K562 (cell line): ENCODE measurements around the gene RAI14. TPM values are rescaled to one million over a fixed set of nuclear protein-coding genes. Genes with fewer than 3 reads are reported as not detected.

Experiments used
- ATAC-seq: fragments of 200-7000 bp; cut with Tn5 transposase; 3 replicates; pipeline ENCODE4 v1.9.1; 2020; ENCODE audit warnings: moderate library complexity
- BruUV-seq: library from RNA; stranded (reverse); fragments of 400-500 nt; replicated peaks from 2 replicates; lab custom pipeline; 2021; lab: Mats Ljungman, UMichigan
- CTCF ChIA-PET: fragments of 300-600 bp; formaldehyde crosslinking; extraction: SDS; loops from one replicate; lab custom pipeline; 2021; ENCODE audit warnings: low intra/inter-chr PET ratio; lab: Yijun Ruan, JAX
- POLR2A ChIA-PET: fragments of 300-600, 350-650 bp; sonication (Branson Sonifier 250); formaldehyde crosslinking; extraction: SDS; loops from one replicate; lab custom pipeline; 2021; ENCODE audit warnings: antibody characterized with exemption, inconsistent platforms; lab: Yijun Ruan, JAX
- DNase-seq, 4 experiments: peaks; one replicate each; pipeline versions ENCODE4 v3.0.0 to v3.0.0-alpha.2; 2011 to 2018; ENCODE audit warnings: low spot score in 3 of 4, mixed read lengths in 3 of 4; ENCODE audit errors: extremely low read depth in 1 of 4
- FAIRE-seq: peaks from 2 replicates; lab custom pipeline; 2011; peaks lifted over from hg19 to GRCh38; lab: Jason Lieb, UNC
- H2AFZ ChIP-seq: 2 replicates; pipeline ENCODE4 v1.6.0; 2011; ENCODE audit warnings: low read depth, low read length, control low read depth, inconsistent platforms
- H3K27ac ChIP-seq: fragments of 200-600 bp; 3 replicates; pipeline ENCODE4 v1.8.0; 2011; ENCODE audit warnings: low read depth, mild to moderate bottlenecking, control low read depth, inconsistent platforms, low read length, moderate library complexity, mixed read lengths; ENCODE audit errors: extremely low read depth
- H3K27me3 ChIP-seq, 2 experiments: fragments of 300-600 bp in 1 of 2; 2 replicates in 1 of 2; 3 replicates in 1 of 2; pipeline versions ENCODE4 v1.6.0 to v1.8.0; 2011; ENCODE audit warnings: inconsistent platforms in 2 of 2, low read length in 2 of 2, mild to moderate bottlenecking in 1 of 2, mixed read lengths in 1 of 2, moderate library complexity in 1 of 2; ENCODE audit not compliant: control insufficient read depth in 2 of 2, insufficient read depth in 2 of 2
- H3K36me3 ChIP-seq: fragments of 300-600 bp; 3 replicates; pipeline ENCODE4 v1.8.0; 2011; ENCODE audit warnings: mild to moderate bottlenecking, low read length, inconsistent platforms; ENCODE audit not compliant: control insufficient read depth, insufficient read depth
- H3K4me1 ChIP-seq, 2 experiments: fragments of 200-600 bp in 1 of 2; replicated peaks in 1 of 2; 2 replicates in 1 of 2; 3 replicates in 1 of 2; pipeline versions ENCODE4 v1.5.1 to v1.8.0; 2011; ENCODE audit warnings: inconsistent platforms in 2 of 2, low read length in 2 of 2, mild to moderate bottlenecking in 1 of 2, mixed read lengths in 1 of 2, moderate library complexity in 1 of 2; ENCODE audit not compliant: control insufficient read depth in 2 of 2, insufficient read depth in 2 of 2
- H3K4me2 ChIP-seq: 2 replicates; pipeline ENCODE4 v1.6.1; 2011; ENCODE audit warnings: low read length, control low read depth, inconsistent platforms, mixed read lengths; ENCODE audit not compliant: insufficient read depth
- H3K4me3 ChIP-seq: fragments of 200-600 bp; sonication (generic), shearing (Covaris generic); 2 replicates; pipeline ENCODE4 v1.5.1; 2016; ENCODE audit warnings: control low read depth, inconsistent platforms
- H3K79me2 ChIP-seq: fragments of 200-600 bp; 3 replicates; pipeline ENCODE4 v1.8.0; 2011; ENCODE audit warnings: low read length, inconsistent platforms; ENCODE audit not compliant: control insufficient read depth, insufficient read depth
- H3K9ac ChIP-seq, 2 experiments: 2 replicates each; pipeline versions ENCODE4 v1.6.0 to v1.6.1; 2011; ENCODE audit warnings: low read depth in 2 of 2, low read length in 2 of 2, control low read depth in 1 of 2, inconsistent platforms in 1 of 2, mild to moderate bottlenecking in 1 of 2, mixed read lengths in 1 of 2; ENCODE audit not compliant: insufficient read depth in 1 of 2
- H3K9me1 ChIP-seq: one replicate; pipeline ENCODE4 v1.6.0; 2011; ENCODE audit warnings: inconsistent platforms, mild to moderate bottlenecking, low read length, moderate library complexity; ENCODE audit not compliant: control insufficient read depth, insufficient read depth
- H3K9me3 ChIP-seq: replicated peaks from 2 replicates; pipeline ENCODE4 v1.5.1; 2011; ENCODE audit warnings: low read depth, low read length, inconsistent platforms; ENCODE audit not compliant: control insufficient read depth, insufficient read depth
- H4K20me1 ChIP-seq: replicated peaks from 2 replicates; pipeline ENCODE4 v1.6.1; 2011; ENCODE audit warnings: low read length, inconsistent platforms, mixed read lengths; ENCODE audit not compliant: control insufficient read depth, insufficient read depth
- CBX2 ChIP-seq: fragments of 200-600 bp; sonication (generic); IDR thresholded peaks from one replicate; pipeline ENCODE4 v1.6.1; 2012; ENCODE audit warnings: mild to moderate bottlenecking, low read length, inconsistent platforms; ENCODE audit not compliant: insufficient read depth, poor library complexity, severe bottlenecking
- CC2D1A ChIP-seq: fragments of 450-650 bp; IDR thresholded peaks from 2 replicates; pipeline ENCODE4 v1.6.1; 2017; ENCODE audit warnings: mild to moderate bottlenecking
- GTF2A2 ChIP-seq: IDR thresholded peaks from 2 replicates; pipeline ENCODE4 v1.6.1; 2016; ENCODE audit warnings: mild to moderate bottlenecking, missing genetic modification characterization, missing compliant biosample characterization
- PCBP2 ChIP-seq: fragments of 200-400 bp; formaldehyde crosslinking; IDR thresholded peaks from 2 replicates; pipeline ENCODE4 v1.6.1; 2018; ENCODE audit warnings: low read length, low read depth, mild to moderate bottlenecking, moderate library complexity; ENCODE audit not compliant: poor library complexity, severe bottlenecking
- POLR3A ChIP-seq: IDR thresholded peaks from 2 replicates; pipeline ENCODE4 v1.6.1; 2011; ENCODE audit warnings: borderline replicate concordance, mild to moderate bottlenecking, moderate library complexity; ENCODE audit not compliant: insufficient read length, insufficient read depth; ENCODE audit errors: extremely low read depth
- SETDB1 ChIP-seq: IDR thresholded peaks from one replicate; pipeline ENCODE4 v1.6.1; 2012; ENCODE audit warnings: low read length, control low read depth, inconsistent platforms
- SIN3B ChIP-seq: fragments of 450-650 bp; IDR thresholded peaks from 2 replicates; pipeline ENCODE4 v1.6.1; 2017; ENCODE audit warnings: low read depth, mild to moderate bottlenecking, moderate library complexity
- TEAD1 ChIP-seq, 2 experiments: fragments of 450-650 bp in 1 of 2; sonication (generic) in 1 of 2; formaldehyde crosslinking; IDR thresholded peaks; 2 replicates each; pipeline versions ENCODE4 v1.4.0 to v1.8.0; 2020 to 2022; ENCODE audit warnings: mild to moderate bottlenecking in 2 of 2, missing genetic modification reagents in 1 of 2
- ZBTB7A ChIP-seq: IDR thresholded peaks from 2 replicates; pipeline ENCODE4 v1.6.1; 2011; ENCODE audit warnings: low read depth, mild to moderate bottlenecking, low read length, moderate library complexity, borderline replicate concordance; ENCODE audit not compliant: control insufficient read depth
- ZNF561 ChIP-seq: fragments of 450-650 bp; formaldehyde crosslinking; conservative IDR thresholded peaks from 2 replicates; pipeline ENCODE4 v1.4.0; 2020; ENCODE audit warnings: mild to moderate bottlenecking, moderate library complexity
- ZNF717 ChIP-seq: fragments of 250-450 bp; sonication (Bioruptor Pico); IDR thresholded peaks from 2 replicates; pipeline ENCODE4 v1.5.0; 2021
- WGBS: fragments of 100-300 bp; shearing (Covaris generic); methylation state at CpG from one replicate; pipeline ENCODE4 v1.1.6; 2016; ENCODE audit warnings: low coverage, mixed read lengths; ENCODE audit not compliant: insufficient coverage; ENCODE audit errors: missing lambda C conversion rate; 5-methylcytosine and 5-hydroxymethylcytosine counted together
- in situ Hi-C: fragments of 300-500 bp; cut with MboI; formaldehyde crosslinking; loops from 4 replicates; pipeline ENCODE4 v1.15.0; 2018; ENCODE audit warnings: inconsistent platforms, mixed read lengths
- intact Hi-C: fragments of 100-400 bp; cut with micrococcal nuclease; formaldehyde crosslinking; loops from 2 replicates; pipeline ENCODE4 v1.14.2; 2022
- polyA plus RNA-seq, 8 experiments: library from polyadenylated mRNA; depleted of rRNA in 4 of 8; stranded (reverse) in 5 of 8; unstranded in 3 of 8; fragments of >200 nt; fragmentation: Nextera tagmentation in 2 of 8; fragmentation: Illumina TruSeq in 1 of 8; extraction: Ambion mirVana in 2 of 8; extraction: Trizol in 1 of 8; gene quantifications; 2 replicates each; pipeline versions ENCODE4 v1.2.1 to v1.2.3, GENCODE V29; 2011 to 2014; ENCODE audit warnings: inconsistent platforms in 1 of 8, missing spikeins in 1 of 8
- total RNA-seq, 7 experiments: library from RNA; depleted of rRNA in 6 of 7; stranded (reverse); fragments of >200 nt in 6 of 7; fragmentation: Illumina TruSeq in 2 of 7; extraction: Trizol in 2 of 7; gene quantifications; 2 replicates each; pipeline versions ENCODE4 v1.2.1 to v1.2.3, GENCODE V29; 2011 to 2021; ENCODE audit warnings: low replicate concordance in 1 of 7
- TF ChIP-seq, protein P1 (sequence below): fragments of 250-450 bp; sonication (Bioruptor Pico); IDR thresholded peaks from 2 replicates; pipeline ENCODE4 v1.4.0; 2020; ENCODE audit warnings: mild to moderate bottlenecking, moderate library complexity, borderline replicate concordance
- TF ChIP-seq, protein P2 (sequence below): fragments of 450-650 bp; IDR thresholded peaks from 2 replicates; pipeline ENCODE4 v1.6.1; 2017; ENCODE audit warnings: antibody characterized with exemption, mild to moderate bottlenecking
- TF ChIP-seq, protein P3 (sequence below): fragments of 450-650 bp; IDR thresholded peaks from 2 replicates; pipeline ENCODE4 v1.6.1; 2017; ENCODE audit warnings: antibody characterized with exemption

RAI14 gene
- total and polyA plus RNA-seq, 9 of the 15 experiments (the other 6 are each of a cell fraction or from before 2014, with no cell fraction given) = 11.3 to 82.5 (median 34.8) TPM

- no peak for FAIRE-seq
- peaks cover 0 to 6% of the 10 kb centered on the region in 2 experiments; a peak in 2 of 5 replicates for H3K4me1 ChIP-seq
- no peaks in the 10 kb centered on the region for H3K36me3 ChIP-seq
- H3K9me3 ChIP-seq = no peaks in the 10 kb centered on the region
- in situ Hi-C loops = no loop called here
- no peak overlapping the region for H3K9ac ChIP-seq
- H3K79me2 ChIP-seq = no peaks in the 10 kb centered on the region
- intact Hi-C loops = no loop called here
- H3K27me3 ChIP-seq = peaks cover 0 to 3% of the 10 kb centered on the region in 2 experiments; a peak in 1 of 5 replicates
- H3K9me1 ChIP-seq = no peaks in the 10 kb centered on the region
- WGBS = 19% methylated on average over 6 of the region's 6 CpGs
- H3K4me2 ChIP-seq = no peak overlapping the region
- ChIA-PET POLR2A (interaction anchor here (1.3 to 1.6 kb wide), 3 partner anchors 18 to 23 kb away, joined by 3 to 5 read pairs (median 4); no protein-coding TSS in a partner anchor), CTCF (no interaction called here)
- H3K4me3 ChIP-seq = no peak overlapping the region
- BruUV-seq = no TSS peak
- no peak for DNase-seq
- no peak overlapping the region for H3K27ac ChIP-seq
- no peak for ATAC-seq
- no peak overlapping the region for H2AFZ ChIP-seq
- no peaks in the 10 kb centered on the region for H4K20me1 ChIP-seq
- TF ChIP-seq POLR3A = no peak
- TF ChIP-seq, protein P1, sequence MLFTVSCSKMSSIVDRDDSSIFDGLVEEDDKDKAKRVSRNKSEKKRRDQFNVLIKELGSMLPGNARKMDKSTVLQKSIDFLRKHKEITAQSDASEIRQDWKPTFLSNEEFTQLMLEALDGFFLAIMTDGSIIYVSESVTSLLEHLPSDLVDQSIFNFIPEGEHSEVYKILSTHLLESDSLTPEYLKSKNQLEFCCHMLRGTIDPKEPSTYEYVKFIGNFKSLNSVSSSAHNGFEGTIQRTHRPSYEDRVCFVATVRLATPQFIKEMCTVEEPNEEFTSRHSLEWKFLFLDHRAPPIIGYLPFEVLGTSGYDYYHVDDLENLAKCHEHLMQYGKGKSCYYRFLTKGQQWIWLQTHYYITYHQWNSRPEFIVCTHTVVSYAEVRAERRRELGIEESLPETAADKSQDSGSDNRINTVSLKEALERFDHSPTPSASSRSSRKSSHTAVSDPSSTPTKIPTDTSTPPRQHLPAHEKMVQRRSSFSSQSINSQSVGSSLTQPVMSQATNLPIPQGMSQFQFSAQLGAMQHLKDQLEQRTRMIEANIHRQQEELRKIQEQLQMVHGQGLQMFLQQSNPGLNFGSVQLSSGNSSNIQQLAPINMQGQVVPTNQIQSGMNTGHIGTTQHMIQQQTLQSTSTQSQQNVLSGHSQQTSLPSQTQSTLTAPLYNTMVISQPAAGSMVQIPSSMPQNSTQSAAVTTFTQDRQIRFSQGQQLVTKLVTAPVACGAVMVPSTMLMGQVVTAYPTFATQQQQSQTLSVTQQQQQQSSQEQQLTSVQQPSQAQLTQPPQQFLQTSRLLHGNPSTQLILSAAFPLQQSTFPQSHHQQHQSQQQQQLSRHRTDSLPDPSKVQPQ (CRISPR knock-in tag) = no peak
- no peak for TF ChIP-seq ZNF561
- TF ChIP-seq, protein P2, sequence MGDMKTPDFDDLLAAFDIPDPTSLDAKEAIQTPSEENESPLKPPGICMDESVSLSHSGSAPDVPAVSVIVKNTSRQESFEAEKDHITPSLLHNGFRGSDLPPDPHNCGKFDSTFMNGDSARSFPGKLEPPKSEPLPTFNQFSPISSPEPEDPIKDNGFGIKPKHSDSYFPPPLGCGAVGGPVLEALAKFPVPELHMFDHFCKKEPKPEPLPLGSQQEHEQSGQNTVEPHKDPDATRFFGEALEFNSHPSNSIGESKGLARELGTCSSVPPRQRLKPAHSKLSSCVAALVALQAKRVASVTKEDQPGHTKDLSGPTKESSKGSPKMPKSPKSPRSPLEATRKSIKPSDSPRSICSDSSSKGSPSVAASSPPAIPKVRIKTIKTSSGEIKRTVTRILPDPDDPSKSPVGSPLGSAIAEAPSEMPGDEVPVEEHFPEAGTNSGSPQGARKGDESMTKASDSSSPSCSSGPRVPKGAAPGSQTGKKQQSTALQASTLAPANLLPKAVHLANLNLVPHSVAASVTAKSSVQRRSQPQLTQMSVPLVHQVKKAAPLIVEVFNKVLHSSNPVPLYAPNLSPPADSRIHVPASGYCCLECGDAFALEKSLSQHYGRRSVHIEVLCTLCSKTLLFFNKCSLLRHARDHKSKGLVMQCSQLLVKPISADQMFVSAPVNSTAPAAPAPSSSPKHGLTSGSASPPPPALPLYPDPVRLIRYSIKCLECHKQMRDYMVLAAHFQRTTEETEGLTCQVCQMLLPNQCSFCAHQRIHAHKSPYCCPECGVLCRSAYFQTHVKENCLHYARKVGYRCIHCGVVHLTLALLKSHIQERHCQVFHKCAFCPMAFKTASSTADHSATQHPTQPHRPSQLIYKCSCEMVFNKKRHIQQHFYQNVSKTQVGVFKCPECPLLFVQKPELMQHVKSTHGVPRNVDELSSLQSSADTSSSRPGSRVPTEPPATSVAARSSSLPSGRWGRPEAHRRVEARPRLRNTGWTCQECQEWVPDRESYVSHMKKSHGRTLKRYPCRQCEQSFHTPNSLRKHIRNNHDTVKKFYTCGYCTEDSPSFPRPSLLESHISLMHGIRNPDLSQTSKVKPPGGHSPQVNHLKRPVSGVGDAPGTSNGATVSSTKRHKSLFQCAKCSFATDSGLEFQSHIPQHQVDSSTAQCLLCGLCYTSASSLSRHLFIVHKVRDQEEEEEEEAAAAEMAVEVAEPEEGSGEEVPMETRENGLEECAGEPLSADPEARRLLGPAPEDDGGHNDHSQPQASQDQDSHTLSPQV = no peak
- no peak for TF ChIP-seq ZBTB7A
- TF ChIP-seq GTF2A2 = no peak
- no peak for TF ChIP-seq ZNF717 (CRISPR knock-in tag)
- TF ChIP-seq TEAD1 (CRISPR knock-in tag; IDR thresholded peaks at IDR 0.05) = no peak
- TF ChIP-seq CC2D1A = no peak
- TF ChIP-seq, protein P3, sequence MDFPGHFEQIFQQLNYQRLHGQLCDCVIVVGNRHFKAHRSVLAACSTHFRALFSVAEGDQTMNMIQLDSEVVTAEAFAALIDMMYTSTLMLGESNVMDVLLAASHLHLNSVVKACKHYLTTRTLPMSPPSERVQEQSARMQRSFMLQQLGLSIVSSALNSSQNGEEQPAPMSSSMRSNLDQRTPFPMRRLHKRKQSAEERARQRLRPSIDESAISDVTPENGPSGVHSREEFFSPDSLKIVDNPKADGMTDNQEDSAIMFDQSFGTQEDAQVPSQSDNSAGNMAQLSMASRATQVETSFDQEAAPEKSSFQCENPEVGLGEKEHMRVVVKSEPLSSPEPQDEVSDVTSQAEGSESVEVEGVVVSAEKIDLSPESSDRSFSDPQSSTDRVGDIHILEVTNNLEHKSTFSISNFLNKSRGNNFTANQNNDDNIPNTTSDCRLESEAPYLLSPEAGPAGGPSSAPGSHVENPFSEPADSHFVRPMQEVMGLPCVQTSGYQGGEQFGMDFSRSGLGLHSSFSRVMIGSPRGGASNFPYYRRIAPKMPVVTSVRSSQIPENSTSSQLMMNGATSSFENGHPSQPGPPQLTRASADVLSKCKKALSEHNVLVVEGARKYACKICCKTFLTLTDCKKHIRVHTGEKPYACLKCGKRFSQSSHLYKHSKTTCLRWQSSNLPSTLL = no peak
- TF ChIP-seq CBX2 = no peak
- TF ChIP-seq SIN3B = no peak
- no peak for TF ChIP-seq SETDB1
- TF ChIP-seq PCBP2 = no peak
Observed at GRCh38 chr5:34609951-34610441, 46.1 kb upstream of the RAI14 start.
